GM19324 (cell line): ENCODE measurements around the gene RRM2.
"Not testable (repeated sequence)": the region's sequence is repeated elsewhere in the genome, so short reads cannot be mapped to it uniquely, and the experiment has no call there.

Experiments
- ATAC-seq: cut with Tn5 transposase; IDR thresholded peaks from one replicate; pipeline ENCODE4 v1.9.1; 2021; ENCODE audit warnings: mild to moderate bottlenecking, moderate library complexity; ENCODE audit not compliant: unreplicated experiment, low FRiP score

RRM2 gene

DNA sequence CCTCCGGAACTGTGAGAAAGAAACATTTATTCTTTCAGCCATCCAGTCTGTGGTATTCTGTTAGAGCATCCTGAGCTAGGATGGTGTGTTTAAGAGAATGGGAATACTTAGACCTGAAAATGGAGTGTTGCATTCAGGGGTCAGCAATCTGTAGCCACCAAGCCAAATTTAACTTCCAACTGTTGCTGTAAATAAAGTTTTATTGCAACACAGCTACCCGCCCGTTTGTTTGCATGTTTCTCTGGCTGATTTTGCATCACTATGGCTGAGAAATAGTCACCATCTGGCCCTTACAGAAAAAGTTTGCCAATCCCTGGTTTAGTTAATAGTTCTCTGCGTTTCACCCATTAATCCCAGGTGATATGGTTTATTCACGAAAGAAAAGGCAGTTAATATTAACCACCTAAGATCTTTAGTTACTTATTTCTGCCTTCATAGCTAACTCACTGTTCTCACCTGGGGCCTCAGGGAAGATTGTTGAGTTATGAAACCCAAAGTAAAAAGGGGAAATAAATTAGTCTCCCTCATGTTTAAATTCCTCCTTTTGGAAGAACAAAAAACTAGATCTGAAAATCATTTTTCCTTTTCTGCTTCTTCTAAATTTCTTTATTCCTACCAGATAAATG, 32.9 kb upstream of the RRM2 start:
- ATAC-seq = peak; percentile 49

DNA sequence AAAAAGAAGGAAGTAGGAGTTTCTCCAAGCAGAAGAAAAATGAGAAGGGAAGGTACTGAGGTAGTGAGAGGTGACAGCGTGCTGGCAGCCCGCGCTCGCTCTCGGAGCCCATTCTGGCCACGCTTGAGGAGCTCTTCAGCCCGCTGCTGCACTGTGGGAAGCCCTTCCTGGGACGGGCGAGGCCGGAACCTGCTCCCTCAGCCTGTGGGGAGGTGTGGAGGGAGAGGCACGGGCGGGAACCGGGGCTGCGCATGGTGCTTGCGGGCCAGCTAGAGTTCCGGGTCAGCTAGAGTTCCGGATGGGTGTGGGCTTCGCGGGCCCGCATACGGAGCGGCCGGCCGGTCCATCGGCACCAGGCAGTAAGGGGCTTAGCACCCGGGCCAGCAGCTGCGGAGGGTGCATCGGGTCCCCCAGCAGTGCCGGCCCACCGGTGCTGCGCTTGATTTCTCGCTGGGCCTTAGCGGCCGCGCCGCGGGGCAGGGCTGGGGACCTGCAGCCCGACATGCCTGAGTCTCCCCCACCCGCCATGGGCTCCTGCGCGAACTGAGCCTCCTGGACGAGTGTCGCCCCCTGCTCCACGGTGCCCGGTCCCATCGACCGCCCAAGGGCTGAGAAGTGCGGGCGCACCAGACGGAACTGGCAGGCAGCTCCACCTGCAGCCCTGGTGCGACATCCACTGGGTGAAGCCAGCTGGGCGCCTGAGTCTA, 31.2 kb upstream of the RRM2 start:
- ATAC-seq = peak; percentile 36

GRCh38 chr2:10091889-10092244, 30.7 kb upstream of the RRM2 start:
- ATAC-seq = not testable (repeated sequence)

DNA sequence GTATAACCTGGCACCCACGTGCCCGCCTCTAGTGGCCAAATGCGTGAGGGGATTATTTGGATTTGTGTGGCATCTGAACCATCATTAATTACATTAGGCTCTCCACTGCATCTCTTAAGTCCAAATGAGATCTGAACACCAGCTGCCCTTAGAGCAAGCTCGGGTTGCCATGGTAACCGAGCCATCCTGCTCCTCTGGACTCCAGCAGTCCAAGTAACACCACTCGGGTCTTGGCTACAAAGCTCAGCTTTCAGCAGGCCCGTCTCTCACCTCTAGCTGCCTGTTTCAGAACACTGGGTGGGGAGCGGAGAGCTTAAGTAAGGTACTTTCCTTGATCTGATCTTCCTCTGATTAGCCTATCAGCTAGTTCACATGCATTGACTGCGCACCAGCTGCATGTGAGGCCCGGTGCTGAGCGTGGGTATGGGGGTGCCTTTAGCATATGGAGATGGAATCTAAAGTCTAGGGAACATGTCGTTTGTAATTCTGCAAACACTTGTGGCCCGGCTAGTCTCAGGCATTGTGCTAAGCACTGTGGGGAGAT, 28.2 kb upstream of the RRM2 start:
- ATAC-seq = no peak

- no peak for ATAC-seq
Observed at GRCh38 chr2:10095175-10095574, 27.4 kb upstream of the RRM2 start.

- ATAC-seq = no peak
Observed at GRCh38 chr2:10096641-10097040, 25.9 kb upstream of the RRM2 start.

DNA sequence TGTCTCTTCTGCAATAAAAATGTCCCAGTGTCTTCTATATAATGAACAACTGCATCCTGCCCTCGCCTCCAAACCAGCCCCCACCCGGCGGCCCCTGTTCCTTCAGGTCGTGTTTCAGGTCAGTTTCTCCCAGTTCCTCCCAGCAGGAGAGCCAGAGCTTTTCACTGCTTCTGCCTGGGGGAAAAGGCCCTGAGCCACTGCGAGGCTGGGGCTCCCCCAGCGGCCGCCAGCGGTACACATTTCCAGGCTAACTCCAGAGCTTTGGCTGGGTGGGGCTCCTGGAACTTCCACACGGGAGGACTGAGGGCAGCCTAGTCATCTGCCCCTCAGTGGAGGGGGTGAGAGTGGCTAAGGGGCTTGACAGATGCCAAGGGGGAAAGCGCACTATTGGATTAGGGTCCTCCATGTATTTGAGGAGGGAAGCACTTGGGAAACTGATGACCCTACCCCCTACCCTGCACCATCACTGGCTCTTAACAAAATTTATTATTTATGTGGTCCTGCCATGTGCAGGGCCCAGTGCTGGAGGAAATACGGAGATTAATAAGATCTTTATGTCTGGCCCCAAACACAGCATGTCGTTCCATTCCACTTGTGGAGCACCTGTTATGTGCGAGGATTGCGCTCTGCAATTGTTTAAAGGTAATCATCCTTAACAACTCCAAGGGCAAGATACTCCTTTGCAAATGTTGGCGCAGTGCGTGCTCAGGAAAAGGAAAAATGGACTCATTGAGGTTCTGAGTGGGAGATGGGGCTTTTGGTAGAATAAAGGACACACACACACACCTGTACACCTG, 25.0 kb upstream of the RRM2 start:
- peak; percentile 58 for ATAC-seq

DNA sequence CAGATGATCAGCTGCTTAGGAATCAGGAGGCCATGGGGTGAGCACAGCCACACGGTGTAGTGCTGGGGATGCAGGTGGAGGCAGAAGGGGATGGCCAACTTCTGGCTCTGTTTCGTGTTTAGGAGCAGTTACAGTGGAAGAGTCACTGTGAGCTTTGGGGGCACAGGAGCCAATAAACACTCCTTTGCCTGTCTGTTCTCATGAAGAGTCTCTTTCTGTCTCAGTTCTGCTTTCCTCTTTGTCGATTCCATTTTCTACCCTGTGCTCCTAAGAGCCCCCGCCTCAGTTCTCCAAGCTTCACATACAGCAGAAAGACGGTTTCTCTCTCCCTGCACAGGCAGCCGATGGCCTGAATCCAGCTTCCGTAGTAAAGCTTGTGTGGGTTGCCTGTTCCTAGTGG, 21.0 kb upstream of the RRM2 start:
- no peak for ATAC-seq

- no peak for ATAC-seq
Observed at GRCh38 chr2:10103179-10103578, 19.4 kb upstream of the RRM2 start.

GRCh38 chr2:10104906-10105305, 17.6 kb upstream of the RRM2 start:
- not testable (repeated sequence) for ATAC-seq

DNA sequence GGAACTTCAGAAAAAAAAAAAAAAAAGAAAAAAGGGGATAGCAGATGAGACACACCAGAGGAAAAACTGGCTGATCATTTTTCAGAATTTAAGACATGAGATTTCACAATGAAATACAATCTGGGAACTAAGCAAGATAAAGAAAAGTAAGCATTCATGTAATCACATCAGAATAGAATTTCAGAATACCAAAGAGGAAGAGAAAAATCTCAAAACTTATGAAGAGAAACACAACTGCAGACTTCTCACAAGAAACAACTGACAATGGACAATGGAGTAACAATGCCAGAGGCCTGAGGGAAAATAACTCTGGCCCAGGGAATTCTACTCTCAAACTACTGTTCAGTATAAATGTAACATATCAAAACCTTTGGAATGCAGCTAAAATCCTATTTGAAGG, 13.2 kb upstream of the RRM2 start:
- ATAC-seq = no peak

DNA sequence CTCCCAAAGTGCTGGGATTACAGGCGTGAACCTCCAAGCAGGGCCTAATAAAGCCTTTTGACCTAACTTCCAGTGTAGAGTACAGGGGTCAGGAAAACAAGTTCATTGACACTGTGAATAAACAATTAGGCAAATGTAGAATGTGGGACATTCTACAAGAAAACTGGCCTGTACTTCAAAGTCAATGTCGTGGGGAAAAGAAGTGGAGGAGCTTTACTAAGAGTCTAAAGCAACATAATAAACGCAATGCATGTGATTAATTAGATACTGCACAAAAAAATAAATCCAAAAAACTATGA, 3.6 kb upstream of the RRM2 start:
- ATAC-seq = no peak

DNA sequence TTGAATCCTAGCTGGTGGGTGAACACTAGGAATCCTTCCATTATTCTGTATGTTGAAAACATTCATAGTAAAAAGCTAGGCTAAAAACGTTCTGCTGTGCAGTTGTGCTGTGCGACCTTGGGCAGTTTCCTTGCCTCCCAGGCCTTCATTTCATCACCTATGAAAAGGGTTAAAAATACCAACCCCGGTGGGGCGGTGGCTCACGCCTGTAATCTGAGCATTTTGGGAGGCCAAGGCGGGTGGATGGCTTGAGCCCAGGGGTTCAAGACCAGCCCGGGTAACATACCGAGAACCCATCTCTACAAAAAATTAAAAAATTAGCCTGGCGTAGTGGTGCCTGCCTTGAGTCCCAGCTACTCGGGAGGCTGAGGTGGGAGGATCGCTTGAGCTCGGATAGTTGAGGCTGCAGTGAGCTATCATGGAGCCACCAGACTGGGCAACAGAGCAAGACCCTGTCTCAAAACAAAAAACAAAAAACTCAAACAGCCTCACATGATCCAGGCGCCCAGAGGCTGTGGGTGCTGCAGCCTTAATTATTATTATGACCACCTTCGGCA, 2.9 kb upstream of the RRM2 start:
- ATAC-seq = no peak

DNA sequence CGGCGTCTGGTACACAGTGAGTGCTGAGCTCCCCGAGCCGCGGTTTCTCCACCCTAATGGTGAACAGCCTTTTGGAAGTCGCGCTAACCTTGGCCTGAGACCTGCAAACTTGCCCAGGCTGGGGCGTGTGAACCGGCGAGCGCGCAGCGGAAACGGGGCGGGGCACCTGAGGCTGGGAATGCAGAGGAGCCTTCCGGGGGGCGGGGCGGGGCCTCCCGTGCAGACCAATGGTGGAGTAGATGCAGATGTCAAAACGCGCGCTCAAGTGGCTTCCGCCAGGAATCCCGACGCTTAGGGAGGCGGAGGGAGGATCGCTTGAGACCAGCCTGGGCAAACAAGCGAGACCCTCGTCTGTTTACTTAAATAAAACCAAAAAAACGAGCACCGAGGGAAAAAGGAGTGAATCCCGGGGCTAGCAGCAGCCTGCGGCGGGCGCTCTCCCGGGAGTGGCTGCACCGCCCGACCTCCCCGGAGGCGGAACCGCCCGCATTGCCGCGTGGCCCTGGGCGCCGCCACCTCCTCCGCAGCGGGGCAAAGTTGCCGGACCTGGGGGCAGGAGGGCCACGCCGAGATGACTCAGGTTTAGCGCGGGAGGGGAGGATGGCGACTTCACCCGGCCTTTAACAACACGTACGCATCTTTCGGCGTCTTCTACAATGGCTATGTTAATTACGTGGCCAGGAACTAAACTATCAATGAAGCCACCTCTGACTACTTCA, 2.2 kb upstream of the RRM2 start:
- peak; percentile 56 for ATAC-seq

DNA sequence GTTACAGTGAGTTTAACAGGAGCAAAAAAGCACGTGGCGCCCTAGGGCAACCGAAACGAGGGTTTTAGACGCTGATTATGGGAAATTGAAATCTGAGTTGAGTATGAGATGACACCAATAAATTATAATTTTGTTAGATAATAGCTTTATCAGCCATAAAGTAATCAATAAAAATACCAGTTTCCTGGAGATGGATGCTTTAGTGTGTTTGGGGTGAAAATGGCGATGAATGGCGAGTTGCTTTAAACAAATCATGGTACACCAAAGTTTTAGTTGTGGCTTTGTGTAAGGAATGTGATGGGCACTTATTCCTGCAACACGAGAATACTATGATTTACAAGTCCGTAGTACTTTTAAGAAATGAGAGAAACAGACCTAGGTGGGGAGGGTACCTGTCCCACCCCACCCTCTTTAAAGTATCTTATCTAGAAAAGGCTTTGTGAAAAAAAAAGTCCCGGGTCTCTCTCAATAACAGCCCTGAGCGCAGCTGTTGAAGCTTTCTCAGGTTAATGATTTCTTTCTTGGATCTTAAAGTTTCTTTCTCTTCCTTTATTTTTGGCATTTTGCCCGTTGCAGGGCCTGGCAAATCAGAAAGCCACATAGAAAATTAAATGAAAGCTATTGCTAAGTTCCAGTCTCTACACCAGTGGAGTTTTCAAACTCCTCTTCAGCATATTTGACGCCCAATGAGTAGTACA, 1.5 kb upstream of the RRM2 start:
- no peak for ATAC-seq

GRCh38 chr2:10123281-10123680, 742 bp downstream of the RRM2 start:
- no peak for ATAC-seq

DNA sequence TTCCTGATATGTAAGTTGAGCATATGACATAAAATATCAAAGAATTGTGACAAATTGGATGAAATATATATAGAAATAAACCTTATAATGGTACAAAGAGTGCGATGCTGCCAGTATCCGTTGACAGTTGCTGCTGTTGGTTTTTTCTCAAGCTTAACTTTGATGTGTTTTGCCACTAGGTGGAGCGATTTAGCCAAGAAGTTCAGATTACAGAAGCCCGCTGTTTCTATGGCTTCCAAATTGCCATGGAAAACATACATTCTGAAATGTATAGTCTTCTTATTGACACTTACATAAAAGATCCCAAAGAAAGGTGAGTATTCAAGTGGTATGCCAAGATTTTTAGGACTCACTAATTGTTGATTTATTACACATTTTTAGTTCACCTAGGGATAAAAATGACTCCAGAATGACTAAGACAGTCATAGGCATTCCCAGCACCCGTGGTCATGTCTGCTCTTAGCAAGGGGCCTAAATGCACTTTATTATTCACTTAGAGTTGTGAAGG, 2.1 kb downstream of the RRM2 start:
- no peak for ATAC-seq

DNA sequence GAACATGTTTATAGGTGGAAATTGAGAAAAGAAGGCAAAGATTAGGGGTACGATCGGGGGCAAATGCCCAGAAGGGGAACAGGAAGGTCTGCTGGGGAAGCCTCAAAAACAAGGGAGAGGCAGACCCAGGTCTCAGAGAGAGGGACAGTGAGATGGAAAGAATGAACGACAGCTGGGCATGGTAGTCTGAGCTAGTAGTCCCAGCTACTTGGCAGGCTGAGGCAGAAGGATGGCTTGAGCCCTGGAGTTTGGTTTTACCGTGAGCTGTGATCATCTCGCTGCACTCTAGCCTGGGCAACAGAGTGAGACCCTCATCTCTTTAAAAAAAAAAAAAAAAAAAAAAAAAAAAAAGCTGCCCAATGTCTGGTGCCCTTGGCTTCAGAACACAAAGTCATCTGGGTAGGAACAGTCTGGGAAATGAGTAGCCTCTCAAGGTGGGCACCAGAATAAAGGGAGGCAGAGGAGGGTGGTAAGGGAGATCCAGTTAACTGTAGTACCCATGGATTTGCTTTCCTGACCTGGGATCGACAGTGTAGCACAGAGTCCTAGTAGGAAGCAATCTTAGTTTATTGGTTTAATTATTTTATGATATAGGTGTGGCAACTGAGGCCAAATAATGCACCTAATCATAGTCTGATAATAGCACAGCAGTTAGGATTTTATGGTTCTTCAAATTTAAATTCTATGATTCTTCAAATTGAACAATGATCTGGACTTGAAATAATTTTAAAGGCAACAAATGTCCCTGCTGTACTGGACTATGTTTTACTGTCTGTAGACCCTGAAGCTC, 3.5 kb downstream of the RRM2 start:
- no peak for ATAC-seq

DNA sequence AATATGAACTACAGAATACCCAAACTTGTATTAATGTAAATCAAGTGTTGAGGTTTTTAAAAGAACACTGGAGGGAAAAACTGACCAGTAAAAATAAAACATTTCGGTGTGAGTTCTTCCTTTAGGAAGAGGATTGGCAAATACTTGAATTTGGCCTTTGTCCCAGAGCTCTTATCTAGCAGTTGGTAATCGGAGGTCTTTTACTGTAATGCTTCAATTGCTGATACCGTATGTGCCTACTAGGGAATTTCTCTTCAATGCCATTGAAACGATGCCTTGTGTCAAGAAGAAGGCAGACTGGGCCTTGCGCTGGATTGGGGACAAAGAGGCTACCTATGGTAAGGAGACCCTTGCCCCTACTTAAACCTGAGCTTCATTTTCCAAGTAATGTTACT, 4.1 kb downstream of the RRM2 start:
- no peak for ATAC-seq
